Measurements from ENCODE around the gene CXXC4.

Gene CXXC4

GRCh38 chr4:104486716-104487504 lies 7.8 kb downstream of the CXXC4 start:
- DNase-seq, result no peak

- DNase-seq, result no peak
Observed at GRCh38 chr4:104475652-104476051, 19.0 kb downstream of the CXXC4 start.

- DNase-seq, result no peak
Observed at GRCh38 chr4:104472766-104473165, 21.9 kb downstream of the CXXC4 start.

- DNase-seq, result no peak
Observed at GRCh38 chr4:104470770-104471169, 23.9 kb downstream of the CXXC4 start.

- DNase-seq, result no peak
Observed at GRCh38 chr4:104469794-104470193, 24.9 kb downstream of the CXXC4 start.

GRCh38 chr4:104465619-104466018 lies 29.1 kb downstream of the CXXC4 start:
- no peak for DNase-seq

- DNase-seq, result no peak
Observed at GRCh38 chr4:104465201-104465600, 29.5 kb downstream of the CXXC4 start.

- no peak for DNase-seq
Observed at GRCh38 chr4:104462641-104463040, 32.1 kb downstream of the CXXC4 start.

GRCh38 chr4:104457308-104457981 lies 37.2 kb downstream of the CXXC4 start:
- no peak for DNase-seq

- no peak for DNase-seq
Observed at GRCh38 chr4:104451573-104451972, 43.1 kb downstream of the CXXC4 start.

GRCh38 chr4:104449537-104449936 lies 45.2 kb downstream of the CXXC4 start:
- no peak for DNase-seq

GRCh38 chr4:104447294-104447693 lies 47.4 kb downstream of the CXXC4 start:
- DNase-seq, result no peak

- DNase-seq, result no peak
Observed at GRCh38 chr4:104446431-104447278, 48.0 kb downstream of the CXXC4 start.

- no peak for DNase-seq
Observed at GRCh38 chr4:104444685-104445084, 50.0 kb downstream of the CXXC4 start.

GRCh38 chr4:104436542-104436941 lies 58.2 kb downstream of the CXXC4 start:
- no peak for DNase-seq

GRCh38 chr4:104429150-104429741 lies 65.4 kb downstream of the CXXC4 start:
- DNase-seq, result no peak

GRCh38 chr4:104425948-104426347 lies 68.7 kb downstream of the CXXC4 start:
- no peak for DNase-seq

GRCh38 chr4:104424989-104425388 lies 69.7 kb downstream of the CXXC4 start:
- DNase-seq, result no peak

GRCh38 chr4:104424475-104424941 lies 70.2 kb downstream of the CXXC4 start:
- no peak for DNase-seq

GRCh38 chr4:104421566-104421965 lies 73.1 kb downstream of the CXXC4 start:
- DNase-seq, result no peak

GRCh38 chr4:104420766-104421165 lies 73.9 kb downstream of the CXXC4 start:
- DNase-seq, result no peak

All from stimulated activated CD4-positive, alpha-beta T cell treated with anti-CD3 and anti-CD28 coated beads, Interleukin-15, amount 100 ng/mL, for 24 hours (primary cell).